ENCODE data around the gene YDJC. TPM values are rescaled to one million over a fixed set of nuclear protein-coding genes. Genes with fewer than 3 reads are reported as not detected.
A peak's percentile ranks its signal among the peaks of the same experiment; 100 is the strongest.

Gene YDJC
- total RNA-seq, 1 donor from 2014 or later, result 15.7 TPM

DNA sequence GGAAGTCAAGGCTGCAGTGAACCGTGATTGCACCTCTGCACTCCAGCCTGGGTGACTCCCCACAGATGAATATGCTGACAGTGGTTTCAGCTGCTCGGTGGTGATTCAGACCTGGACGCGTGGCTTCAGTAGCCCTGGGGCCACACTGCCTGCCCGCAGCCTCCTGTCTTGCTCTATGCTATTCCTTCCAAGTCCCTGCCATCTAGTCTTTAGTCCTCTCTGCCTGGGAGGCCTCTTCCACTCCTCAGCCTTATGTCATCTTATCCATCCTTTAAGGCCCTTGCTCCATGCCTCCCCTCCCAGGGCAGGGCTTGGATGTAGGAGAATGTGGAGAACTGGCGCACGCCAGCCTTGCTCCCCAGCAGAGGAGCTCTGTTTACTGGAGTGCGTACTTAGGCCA, 23.0 kb downstream of the YDJC start:
- H3K27ac Mint-ChIP-seq (ENCODE audit: unreplicated experiment), result no peak overlapping the region
- DNase-seq (ENCODE audit: extremely low spot score, unreplicated experiment), result no peak
- TF ChIP-seq, protein P1, sequence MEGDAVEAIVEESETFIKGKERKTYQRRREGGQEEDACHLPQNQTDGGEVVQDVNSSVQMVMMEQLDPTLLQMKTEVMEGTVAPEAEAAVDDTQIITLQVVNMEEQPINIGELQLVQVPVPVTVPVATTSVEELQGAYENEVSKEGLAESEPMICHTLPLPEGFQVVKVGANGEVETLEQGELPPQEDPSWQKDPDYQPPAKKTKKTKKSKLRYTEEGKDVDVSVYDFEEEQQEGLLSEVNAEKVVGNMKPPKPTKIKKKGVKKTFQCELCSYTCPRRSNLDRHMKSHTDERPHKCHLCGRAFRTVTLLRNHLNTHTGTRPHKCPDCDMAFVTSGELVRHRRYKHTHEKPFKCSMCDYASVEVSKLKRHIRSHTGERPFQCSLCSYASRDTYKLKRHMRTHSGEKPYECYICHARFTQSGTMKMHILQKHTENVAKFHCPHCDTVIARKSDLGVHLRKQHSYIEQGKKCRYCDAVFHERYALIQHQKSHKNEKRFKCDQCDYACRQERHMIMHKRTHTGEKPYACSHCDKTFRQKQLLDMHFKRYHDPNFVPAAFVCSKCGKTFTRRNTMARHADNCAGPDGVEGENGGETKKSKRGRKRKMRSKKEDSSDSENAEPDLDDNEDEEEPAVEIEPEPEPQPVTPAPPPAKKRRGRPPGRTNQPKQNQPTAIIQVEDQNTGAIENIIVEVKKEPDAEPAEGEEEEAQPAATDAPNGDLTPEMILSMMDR (IDR thresholded peaks at IDR 0.05), result no peak
- peaks cover 12% of the 10 kb centered on the region for H3K4me1 Mint-ChIP-seq (ENCODE audit: unreplicated experiment)
- H3K27me3 Mint-ChIP-seq (ENCODE audit: unreplicated experiment), result no peaks in the 10 kb centered on the region
- H3K4me3 Mint-ChIP-seq (ENCODE audit: unreplicated experiment), result no peak overlapping the region
- H3K9me3 Mint-ChIP-seq (ENCODE audit: unreplicated experiment), result no peaks in the 10 kb centered on the region
- H3K36me3 Mint-ChIP-seq (ENCODE audit: unreplicated experiment), result peaks cover 12% of the 10 kb centered on the region

DNA sequence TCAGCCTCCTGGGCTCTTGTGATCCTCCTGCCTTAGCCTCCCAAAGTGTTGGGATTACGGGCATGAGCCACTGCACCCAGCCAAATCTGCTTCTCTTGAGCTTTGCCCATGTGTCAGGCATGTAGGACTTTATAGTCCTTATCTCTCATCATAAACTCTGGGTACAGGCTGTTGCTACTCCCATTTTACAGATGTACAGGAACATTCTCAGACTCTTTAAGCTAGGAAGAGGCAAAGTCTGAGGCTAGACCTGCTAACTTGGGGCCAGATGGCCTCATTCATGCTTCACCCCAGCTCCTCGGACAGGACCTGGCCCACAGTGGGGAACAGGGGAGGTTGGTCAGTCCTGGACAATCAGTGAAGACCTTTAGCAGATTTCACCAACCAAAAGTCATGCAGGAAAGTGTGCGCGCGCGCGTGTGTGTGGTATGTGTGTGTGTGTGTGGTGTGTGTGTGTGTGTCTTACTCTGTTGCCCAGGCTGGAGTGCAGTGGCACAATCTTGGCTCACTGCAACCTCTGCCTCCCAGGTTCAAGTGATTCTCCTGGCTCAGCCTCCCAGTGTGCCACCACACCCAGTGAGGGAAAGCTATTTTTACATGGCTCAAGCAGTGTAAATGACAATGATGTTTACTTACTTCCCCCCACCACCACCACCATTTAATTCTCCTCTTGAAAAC, 23.8 kb downstream of the YDJC start:
- Mint-ChIP-seq H3K27ac (ENCODE audit: unreplicated experiment) (no peak overlapping the region), H3K36me3 (ENCODE audit: unreplicated experiment) (peaks cover 8% of the 10 kb centered on the region), H3K4me1 (ENCODE audit: unreplicated experiment) (peaks cover 12% of the 10 kb centered on the region), H3K9me3 (ENCODE audit: unreplicated experiment) (no peaks in the 10 kb centered on the region), H3K27me3 (ENCODE audit: unreplicated experiment) (no peaks in the 10 kb centered on the region), H3K4me3 (ENCODE audit: unreplicated experiment) (no peak overlapping the region)
- no peak for DNase-seq (ENCODE audit: extremely low spot score, unreplicated experiment)
- TF ChIP-seq, protein P1 (IDR thresholded peaks at IDR 0.05), result no peak

DNA sequence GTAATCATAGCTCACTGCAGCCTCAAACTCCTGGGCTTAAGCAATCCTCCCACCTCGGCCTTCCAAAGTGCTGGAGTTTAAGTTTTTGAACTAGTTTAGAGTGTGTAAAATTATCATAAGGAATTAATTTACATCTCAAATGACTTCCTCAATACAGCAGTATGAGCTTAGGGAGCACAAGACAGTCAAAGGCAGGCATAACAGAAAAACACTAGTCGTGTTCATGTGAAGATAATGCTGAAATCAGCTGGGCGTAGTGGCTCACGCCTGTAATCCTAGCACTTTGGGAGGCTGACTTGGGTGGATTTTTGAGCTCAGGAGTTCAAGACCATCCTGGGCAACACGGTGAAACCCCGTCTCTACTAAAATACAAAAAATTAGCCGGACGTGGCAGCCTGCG, 25.8 kb downstream of the YDJC start:
- Mint-ChIP-seq H3K9me3 (ENCODE audit: unreplicated experiment) (no peaks in the 10 kb centered on the region), H3K4me1 (ENCODE audit: unreplicated experiment) (peaks cover 16% of the 10 kb centered on the region), H3K27me3 (ENCODE audit: unreplicated experiment) (no peaks in the 10 kb centered on the region), H3K27ac (ENCODE audit: unreplicated experiment) (no peak overlapping the region), H3K4me3 (ENCODE audit: unreplicated experiment) (no peak overlapping the region), H3K36me3 (ENCODE audit: unreplicated experiment) (peaks cover 9% of the 10 kb centered on the region)
- no peak for DNase-seq (ENCODE audit: extremely low spot score, unreplicated experiment)
- TF ChIP-seq, protein P1 (IDR thresholded peaks at IDR 0.05), result no peak

- Mint-ChIP-seq H3K27ac (ENCODE audit: unreplicated experiment) (no peak overlapping the region), H3K9me3 (ENCODE audit: unreplicated experiment) (no peaks in the 10 kb centered on the region), H3K36me3 (ENCODE audit: unreplicated experiment) (peaks cover 13% of the 10 kb centered on the region), H3K4me1 (ENCODE audit: unreplicated experiment) (peaks cover 14% of the 10 kb centered on the region), H3K4me3 (ENCODE audit: unreplicated experiment) (no peak overlapping the region), H3K27me3 (ENCODE audit: unreplicated experiment) (no peaks in the 10 kb centered on the region)
- TF ChIP-seq, protein P1 (IDR thresholded peaks at IDR 0.05), result no peak
- no peak for DNase-seq (ENCODE audit: extremely low spot score, unreplicated experiment)
These were observed 27.2 kb downstream of the YDJC start for GRCh38 chr22:21602579-21602978.

GRCh38 chr22:21599053-21599893, 30.5 kb downstream of the YDJC start:
- H3K4me1 Mint-ChIP-seq (ENCODE audit: unreplicated experiment), result peaks cover 7% of the 10 kb centered on the region
- H3K27ac Mint-ChIP-seq (ENCODE audit: unreplicated experiment), result peak overlapping the region; percentile 5
- H3K9me3 Mint-ChIP-seq (ENCODE audit: unreplicated experiment), result no peaks in the 10 kb centered on the region
- H3K27me3 Mint-ChIP-seq (ENCODE audit: unreplicated experiment), result no peaks in the 10 kb centered on the region
- peaks cover 28% of the 10 kb centered on the region for H3K36me3 Mint-ChIP-seq (ENCODE audit: unreplicated experiment)
- TF ChIP-seq, protein P1 (IDR thresholded peaks at IDR 0.05), result no peak
- DNase-seq (ENCODE audit: extremely low spot score, unreplicated experiment), result no peak
- no peak overlapping the region for H3K4me3 Mint-ChIP-seq (ENCODE audit: unreplicated experiment)

Data from osteocyte (in vitro differentiated cells).